BE2C (cell line): ENCODE results near the gene CCDC182.
A peak's percentile ranks its signal among the peaks of the same experiment; 100 is the strongest.

ENCODE experiments used
- DNase-seq: peaks from one replicate; pipeline ENCODE4 v3.0.0-alpha.2; 2020
- H3K27me3 ChIP-seq: fragments of 250-450 bp; sonication (Bioruptor Pico); 2 replicates; pipeline ENCODE4 v1.5.1; 2020; ENCODE audit warnings: mild to moderate bottlenecking
- H3K36me3 ChIP-seq: fragments of 250-450 bp; sonication (Bioruptor Pico); 2 replicates; pipeline ENCODE4 v1.5.1; 2020; ENCODE audit warnings: mild to moderate bottlenecking
- H3K4me1 ChIP-seq: fragments of 250-450 bp; sonication (Bioruptor Pico); 2 replicates; pipeline ENCODE4 v1.5.1; 2020
- H3K4me3 ChIP-seq: 2 replicates; pipeline ENCODE4 v1.5.1; 2011; ENCODE audit warnings: low read depth, low read length
- H3K9me3 ChIP-seq: fragments of 250-450 bp; sonication (Bioruptor Pico); 2 replicates; pipeline ENCODE4 v1.5.1; 2020
- CTCF ChIP-seq: IDR thresholded peaks from 2 replicates; pipeline ENCODE4 v1.5.1; 2012; ENCODE audit warnings: mild to moderate bottlenecking, low read depth, low read length

CCDC182 gene

GRCh38 chr17:57774872-57775271 is 29.8 kb upstream of the CCDC182 start:
- Histone ChIP-seq H3K9me3 (no peaks in the 10 kb centered on the region), H3K36me3 (no peaks in the 10 kb centered on the region), H3K27me3 (no peaks in the 10 kb centered on the region), H3K4me1 (peaks cover 9% of the 10 kb centered on the region), H3K4me3 (no peak overlapping the region)
- DNase-seq, result no peak
- no peak for TF ChIP-seq CTCF

- Histone ChIP-seq H3K27me3 (no peaks in the 10 kb centered on the region), H3K4me1 (peaks cover 12% of the 10 kb centered on the region), H3K9me3 (no peaks in the 10 kb centered on the region), H3K36me3 (no peaks in the 10 kb centered on the region), H3K4me3 (no peak overlapping the region)
- no peak for TF ChIP-seq CTCF
- no peak for DNase-seq
These were observed 28.5 kb upstream of the CCDC182 start for GRCh38 chr17:57773557-57773956.

GRCh38 chr17:57772774-57773173 is 27.7 kb upstream of the CCDC182 start:
- Histone ChIP-seq H3K27me3 (no peaks in the 10 kb centered on the region), H3K36me3 (no peaks in the 10 kb centered on the region), H3K4me1 (peaks cover 12% of the 10 kb centered on the region), H3K9me3 (no peaks in the 10 kb centered on the region), H3K4me3 (no peak overlapping the region)
- DNase-seq, result no peak
- peak; percentile 21 for TF ChIP-seq CTCF

- H3K27me3 ChIP-seq, result no peaks in the 10 kb centered on the region
- H3K4me1 ChIP-seq, result peaks cover 16% of the 10 kb centered on the region
- H3K36me3 ChIP-seq, result no peaks in the 10 kb centered on the region
- H3K9me3 ChIP-seq, result no peaks in the 10 kb centered on the region
- DNase-seq, result no peak
- no peak for TF ChIP-seq CTCF
- H3K4me3 ChIP-seq, result no peak overlapping the region
These were observed 22.5 kb upstream of the CCDC182 start for GRCh38 chr17:57767561-57767960.

GRCh38 chr17:57766318-57766943 is 21.3 kb upstream of the CCDC182 start:
- Histone ChIP-seq H3K9me3 (no peaks in the 10 kb centered on the region), H3K27me3 (no peaks in the 10 kb centered on the region), H3K4me1 (peaks cover 23% of the 10 kb centered on the region), H3K36me3 (no peaks in the 10 kb centered on the region), H3K4me3 (no peak overlapping the region)
- DNase-seq, result no peak
- TF ChIP-seq CTCF, result no peak

- no peaks in the 10 kb centered on the region for H3K36me3 ChIP-seq
- DNase-seq, result peak; percentile 44
- TF ChIP-seq CTCF, result 0 out of 2 replicates have a peak, but pooled peaks have one; percentile 1
These were observed 17.6 kb upstream of the CCDC182 start for GRCh38 chr17:57762452-57763395.

More at GRCh38 chr17:57762452-57763395, 17.6 kb upstream of the CCDC182 start:
- H3K4me1 ChIP-seq, result peaks cover 33% of the 10 kb centered on the region
- H3K4me3 ChIP-seq, result peak overlapping the region; percentile 8; the same call in 1 of the 2 replicates
- H3K27me3 ChIP-seq, result no peaks in the 10 kb centered on the region
- no peaks in the 10 kb centered on the region for H3K9me3 ChIP-seq
